Loucy (cell line): Measurements from ENCODE around the gene CAMK1D.

Experiments used
- H2AFZ ChIP-seq: fragments of 200-600 bp; sonication (generic); 2 replicates; pipeline ENCODE4 v1.6.0; 2016; ENCODE audit warnings: antibody characterized with exemption, mild to moderate bottlenecking, low read length, moderate library complexity
- H3F3A ChIP-seq: fragments of 200-600 bp; 2 replicates; pipeline ENCODE4 v1.6.0; 2016; ENCODE audit warnings: antibody characterized with exemption, low read depth, mild to moderate bottlenecking
- H3K27me3 ChIP-seq: fragments of 200-600 bp; sonication (generic); 2 replicates; pipeline ENCODE4 v1.6.1; 2014; ENCODE audit warnings: low read length, mild to moderate bottlenecking; ENCODE audit not compliant: insufficient read depth, poor library complexity, severe bottlenecking
- H3K36me3 ChIP-seq: fragments of 200-600 bp; sonication (generic); 2 replicates; pipeline ENCODE4 v1.6.1; 2016; ENCODE audit warnings: low read length; ENCODE audit not compliant: insufficient read depth
- H3K4me1 ChIP-seq: fragments of 200-600 bp; sonication (generic); 2 replicates; pipeline ENCODE4 v1.5.1; 2014; ENCODE audit warnings: low read length, mild to moderate bottlenecking; ENCODE audit not compliant: insufficient read depth, poor library complexity, severe bottlenecking
- H3K4me2 ChIP-seq: fragments of 200-600 bp; sonication (generic); 2 replicates; pipeline ENCODE4 v1.6.0; 2014; ENCODE audit warnings: antibody characterized with exemption, low read length, low read depth, mild to moderate bottlenecking; ENCODE audit not compliant: poor library complexity, severe bottlenecking
- H3K4me3 ChIP-seq: fragments of 200-600 bp; sonication (generic); 2 replicates; pipeline ENCODE4 v1.5.1; 2014; ENCODE audit warnings: low read length, mild to moderate bottlenecking, mixed read lengths; ENCODE audit not compliant: poor library complexity, severe bottlenecking
- H3K79me2 ChIP-seq: fragments of 200-600 bp; sonication (generic); 2 replicates; pipeline ENCODE4 v1.6.1; 2014; ENCODE audit warnings: low read length; ENCODE audit not compliant: insufficient read depth
- H3K9ac ChIP-seq: fragments of 200-600 bp; sonication (generic); 2 replicates; pipeline ENCODE4 v1.6.0; 2014; ENCODE audit warnings: mild to moderate bottlenecking, low read depth, low read length, moderate library complexity; ENCODE audit not compliant: poor library complexity, severe bottlenecking
- H3K9me2 ChIP-seq: fragments of 200-600 bp; sonication (generic); replicated peaks from 2 replicates; pipeline ENCODE4 v1.6.1; 2016; ENCODE audit warnings: low read depth, low read length, mixed read lengths
- H3K9me3 ChIP-seq: fragments of 200-600 bp; sonication (generic); 2 replicates; pipeline ENCODE4 v1.6.1; 2014; ENCODE audit warnings: mild to moderate bottlenecking, antibody characterized with exemption, low read length, low read depth; ENCODE audit not compliant: insufficient read depth
- H4K20me1 ChIP-seq: fragments of 200-600 bp; sonication (generic); 2 replicates; pipeline ENCODE4 v1.6.0; 2014; ENCODE audit warnings: antibody characterized with exemption, low read length, mild to moderate bottlenecking; ENCODE audit not compliant: insufficient read depth, poor library complexity, severe bottlenecking
- EZH2phosphoT487 ChIP-seq: fragments of 200-600 bp; IDR thresholded peaks from 2 replicates; pipeline ENCODE4 v1.6.1; 2018; ENCODE audit warnings: antibody characterized with exemption, mild to moderate bottlenecking, moderate library complexity, borderline replicate concordance
- TF ChIP-seq, protein P1 (sequence below): fragments of 200-600 bp; sonication (generic); conservative IDR thresholded peaks from 2 replicates; pipeline ENCODE4 v1.5.1; 2014; ENCODE audit warnings: mild to moderate bottlenecking, antibody characterized with exemption, low read length

CAMK1D gene

DNA sequence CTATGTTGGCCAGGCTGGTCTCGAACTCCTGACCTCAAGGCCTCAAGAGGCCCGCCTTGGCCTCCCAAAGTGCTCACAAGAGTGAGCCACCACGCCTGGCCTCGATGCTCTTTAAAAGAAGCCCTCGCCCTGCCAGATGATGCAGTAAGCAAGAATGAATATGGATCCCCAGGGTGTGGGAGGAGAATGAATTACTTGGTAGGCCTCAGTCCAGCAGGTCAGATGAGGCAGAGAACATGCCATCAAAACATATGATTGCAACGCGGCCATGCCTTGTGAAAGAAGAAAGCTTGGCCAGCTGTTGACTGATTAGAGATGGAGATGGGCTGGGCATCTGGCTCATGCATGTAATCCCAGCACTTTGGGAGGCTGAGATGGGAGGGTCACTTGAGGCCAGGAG, 68.7 kb downstream of the CAMK1D start:
- Histone ChIP-seq H3K4me1 (peaks cover 8% of the 10 kb centered on the region), H2AFZ (no peak overlapping the region), H3K9me3 (no peaks in the 10 kb centered on the region), H3K27me3 (no peaks in the 10 kb centered on the region), H3K4me3 (no peak overlapping the region), H3K4me2 (no peak overlapping the region), H3K9me2 (no peaks in the 10 kb centered on the region), H3F3A (no peaks in the 10 kb centered on the region), H3K36me3 (no peaks in the 10 kb centered on the region), H4K20me1 (no peaks in the 10 kb centered on the region), H3K79me2 (no peaks in the 10 kb centered on the region), H3K9ac (no peak overlapping the region)
- no peak for TF ChIP-seq EZH2phosphoT487
- TF ChIP-seq, protein P1, sequence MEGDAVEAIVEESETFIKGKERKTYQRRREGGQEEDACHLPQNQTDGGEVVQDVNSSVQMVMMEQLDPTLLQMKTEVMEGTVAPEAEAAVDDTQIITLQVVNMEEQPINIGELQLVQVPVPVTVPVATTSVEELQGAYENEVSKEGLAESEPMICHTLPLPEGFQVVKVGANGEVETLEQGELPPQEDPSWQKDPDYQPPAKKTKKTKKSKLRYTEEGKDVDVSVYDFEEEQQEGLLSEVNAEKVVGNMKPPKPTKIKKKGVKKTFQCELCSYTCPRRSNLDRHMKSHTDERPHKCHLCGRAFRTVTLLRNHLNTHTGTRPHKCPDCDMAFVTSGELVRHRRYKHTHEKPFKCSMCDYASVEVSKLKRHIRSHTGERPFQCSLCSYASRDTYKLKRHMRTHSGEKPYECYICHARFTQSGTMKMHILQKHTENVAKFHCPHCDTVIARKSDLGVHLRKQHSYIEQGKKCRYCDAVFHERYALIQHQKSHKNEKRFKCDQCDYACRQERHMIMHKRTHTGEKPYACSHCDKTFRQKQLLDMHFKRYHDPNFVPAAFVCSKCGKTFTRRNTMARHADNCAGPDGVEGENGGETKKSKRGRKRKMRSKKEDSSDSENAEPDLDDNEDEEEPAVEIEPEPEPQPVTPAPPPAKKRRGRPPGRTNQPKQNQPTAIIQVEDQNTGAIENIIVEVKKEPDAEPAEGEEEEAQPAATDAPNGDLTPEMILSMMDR, result no peak

- Histone ChIP-seq H3K27me3 (no peaks in the 10 kb centered on the region), H3K4me2 (no peak overlapping the region), H3K79me2 (no peaks in the 10 kb centered on the region), H3K9ac (no peak overlapping the region), H3K9me3 (no peaks in the 10 kb centered on the region), H3F3A (no peaks in the 10 kb centered on the region), H2AFZ (no peak overlapping the region), H3K4me3 (no peak overlapping the region), H3K9me2 (no peaks in the 10 kb centered on the region), H3K36me3 (no peaks in the 10 kb centered on the region), H3K4me1 (peaks cover 6% of the 10 kb centered on the region), H4K20me1 (no peaks in the 10 kb centered on the region)
- TF ChIP-seq EZH2phosphoT487, result no peak
- TF ChIP-seq, protein P1, result no peak
These were observed 69.4 kb downstream of the CAMK1D start for GRCh38 chr10:12418725-12419261.

- no peaks in the 10 kb centered on the region for H3K79me2 ChIP-seq
- TF ChIP-seq EZH2phosphoT487, result no peak
- TF ChIP-seq, protein P1, result no peak
- no peak overlapping the region for H3K9ac ChIP-seq
- no peaks in the 10 kb centered on the region for H3F3A ChIP-seq
- no peaks in the 10 kb centered on the region for H3K9me3 ChIP-seq
- no peaks in the 10 kb centered on the region for H3K9me2 ChIP-seq
- H2AFZ ChIP-seq, result no peak overlapping the region
- no peak overlapping the region for H3K4me2 ChIP-seq
- peaks cover 6% of the 10 kb centered on the region for H3K4me1 ChIP-seq
- H3K36me3 ChIP-seq, result no peaks in the 10 kb centered on the region
- H3K27me3 ChIP-seq, result no peaks in the 10 kb centered on the region
- no peaks in the 10 kb centered on the region for H4K20me1 ChIP-seq
- no peak overlapping the region for H3K4me3 ChIP-seq
These were observed 70.0 kb downstream of the CAMK1D start for GRCh38 chr10:12419262-12419847.
